Sigmoid colon (tissue), 7 donors: Measurements from ENCODE around the gene ZCCHC14. TPM values are rescaled to one million over a fixed set of nuclear protein-coding genes. Genes with fewer than 3 reads are reported as not detected.

ENCODE experiments used
- DNase-seq: peaks from one replicate; pipeline ENCODE4 v3.0.0-alpha.2; 2019
- H3K27ac ChIP-seq, 4 donors: fragments of 200-600 bp; sonication (generic); one replicate each; pipeline ENCODE4 v1.5.1; 2016 to 2019; ENCODE audit warnings: mild to moderate bottlenecking in 1 of 4
- H3K27me3 ChIP-seq, 3 donors: fragments of 200-600 bp; sonication (generic); one replicate each; pipeline ENCODE4 v1.5.1; 2019; ENCODE audit warnings: mild to moderate bottlenecking in 1 of 3
- H3K36me3 ChIP-seq, 4 donors: fragments of 200-600 bp; sonication (generic); one replicate each; pipeline ENCODE4 v1.5.1; 2016 to 2019
- H3K4me1 ChIP-seq, 4 donors: fragments of 200-600 bp; sonication (generic); one replicate each; pipeline ENCODE4 v1.5.1; 2017 to 2019
- H3K4me3 ChIP-seq, 4 donors: fragments of 200-600 bp; sonication (generic); one replicate each; pipeline ENCODE4 v1.5.1; 2017 to 2019; ENCODE audit warnings: mild to moderate bottlenecking in 2 of 4, moderate library complexity in 1 of 4
- H3K9me3 ChIP-seq, 4 donors: fragments of 200-600 bp in 3 of 4; sonication (generic) in 3 of 4; one replicate each; pipeline versions ENCODE4 v1.5.1 to v1.6.1; 2013 to 2019
- CTCF ChIP-seq, 4 experiments: fragments of 450-650 bp in 3 of 4; fragments of 200-600 bp in 1 of 4; IDR thresholded peaks; one replicate each; pipeline ENCODE4 v1.5.1; 2016 to 2019; ENCODE audit warnings: antibody characterized with exemption in 4 of 4, mild to moderate bottlenecking in 3 of 4, moderate library complexity in 2 of 4
- EP300 ChIP-seq, 4 donors: sonication (generic); formaldehyde crosslinking; IDR thresholded peaks; one replicate each; pipeline ENCODE4 v1.6.1; 2017; ENCODE audit warnings: antibody characterized with exemption in 4 of 4
- POLR2A ChIP-seq, 2 donors: fragments of 450-650 bp; IDR thresholded peaks; one replicate each; pipeline ENCODE4 v1.6.1; 2016; ENCODE audit warnings: antibody characterized with exemption in 2 of 2, mild to moderate bottlenecking in 2 of 2, moderate library complexity in 2 of 2
- POLR2AphosphoS5 ChIP-seq, 4 donors: sonication (generic); formaldehyde crosslinking; IDR thresholded peaks; one replicate each; pipeline ENCODE4 v1.6.1; 2017; ENCODE audit warnings: antibody characterized with exemption in 4 of 4
- WGBS, 2 donors: extraction: QIAGEN DNeasy Blood & Tissue Kit; methylation state at CpG; one replicate each; pipeline ENCODE4 v1.1.7; 2013; 5-methylcytosine and 5-hydroxymethylcytosine counted together
- intact Hi-C: fragments of 100-400 bp; cut with DNase I; formaldehyde crosslinking; loops from one replicate; pipeline ENCODE4 v1.15.1; 2023
- polyA plus RNA-seq, 3 donors: library from polyadenylated mRNA; stranded (reverse); fragments of 200-250 nt; gene quantifications; one replicate each; pipeline ENCODE4 v1.2.3, GENCODE V29; 2013
- total RNA-seq, 4 donors: library from RNA; depleted of rRNA; stranded (reverse); fragments of >200 nt; gene quantifications; one replicate each; pipeline ENCODE4 v1.1.0, GENCODE V29; 2016
- donor health status: healthy with polysubstance abuse.
- donor health status: Bipolar disorder and iron deficiency.
- donor health status: healthy.

The ZCCHC14 gene
- total and polyA plus RNA-seq, 7 donors = 6.0 to 23.8 (median 11.8) TPM

- Histone ChIP-seq H3K27ac (no peak overlapping the region), H3K36me3 (no peaks in the 10 kb centered on the region), H3K9me3 (no peaks in the 10 kb centered on the region), H3K4me3 (no peak overlapping the region), H3K4me1 (peaks cover 0 to 62% (median 41%) of the 10 kb centered on the region in 4 donors), H3K27me3 (no peaks in the 10 kb centered on the region)
- TF ChIP-seq CTCF (IDR thresholded peaks at IDR 0.05) (no peak), EP300 (IDR thresholded peaks at IDR 0.05) (no peak), POLR2A (IDR thresholded peaks at IDR 0.05) (no peak)
- WGBS, 2 donors = 87 to 89% methylated on average over 22 of the region's 22 CpGs
- intact Hi-C loops = no loop called here
- DNase-seq = no peak
Observed at GRCh38 chr16:87472142-87472778, 20.6 kb downstream of the ZCCHC14 start.

GRCh38 chr16:87471278-87472141 is 21.3 kb downstream of the ZCCHC14 start:
- peaks cover 0 to 67% (median 48%) of the 10 kb centered on the region in 4 donors for H3K4me1 ChIP-seq
- no peaks in the 10 kb centered on the region for H3K27me3 ChIP-seq
- DNase-seq = no peak
- peak overlapping the region in 2 of 4 donors; percentile 17 to 39 for H3K27ac ChIP-seq
- TF ChIP-seq POLR2AphosphoS5 (IDR thresholded peaks at IDR 0.05) (no peak), EP300 (IDR thresholded peaks at IDR 0.05) (no peak)
- H3K36me3 ChIP-seq = no peaks in the 10 kb centered on the region
- H3K9me3 ChIP-seq = no peaks in the 10 kb centered on the region
- intact Hi-C loops = no loop called here
- WGBS, 2 donors = 22 to 68% methylated on average over 13 of the region's 13 CpGs
- no peak overlapping the region for H3K4me3 ChIP-seq

GRCh38 chr16:87470332-87470731 is 22.5 kb downstream of the ZCCHC14 start:
- DNase-seq = no peak
- Histone ChIP-seq H3K4me3 (no peak overlapping the region), H3K27ac (no peak overlapping the region), H3K9me3 (no peaks in the 10 kb centered on the region), H3K27me3 (no peaks in the 10 kb centered on the region), H3K36me3 (no peaks in the 10 kb centered on the region), H3K4me1 (peaks cover 0 to 68% (median 50%) of the 10 kb centered on the region in 4 donors)
- TF ChIP-seq EP300 (IDR thresholded peaks at IDR 0.05) = no peak
- no peak for TF ChIP-seq POLR2A (IDR thresholded peaks at IDR 0.05)
- TF ChIP-seq CTCF (IDR thresholded peaks at IDR 0.05) = no peak
- TF ChIP-seq POLR2AphosphoS5 (IDR thresholded peaks at IDR 0.05) = no peak
- 69 to 71% methylated on average over 3 of the region's 3 CpGs for WGBS, 2 donors
- intact Hi-C loops = no loop called here

GRCh38 chr16:87469169-87469568 is 23.7 kb downstream of the ZCCHC14 start:
- Histone ChIP-seq H3K27ac (no peak overlapping the region), H3K9me3 (no peaks in the 10 kb centered on the region), H3K27me3 (no peaks in the 10 kb centered on the region), H3K4me1 (peaks cover 0 to 68% (median 52%) of the 10 kb centered on the region in 4 donors), H3K36me3 (no peaks in the 10 kb centered on the region), H3K4me3 (no peak overlapping the region)
- intact Hi-C loops = no loop called here
- WGBS, 2 donors = 87% methylated on average over 11 of the region's 11 CpGs
- TF ChIP-seq POLR2AphosphoS5 (IDR thresholded peaks at IDR 0.05) = no peak
- no peak for TF ChIP-seq EP300 (IDR thresholded peaks at IDR 0.05)
- TF ChIP-seq CTCF (IDR thresholded peaks at IDR 0.05) = no peak
- no peak for TF ChIP-seq POLR2A (IDR thresholded peaks at IDR 0.05)
- DNase-seq = no peak

- H3K27me3 ChIP-seq = no peaks in the 10 kb centered on the region
- no peak for DNase-seq
- H3K4me1 ChIP-seq = peaks cover 0 to 71% (median 58%) of the 10 kb centered on the region in 4 donors
- WGBS, 2 donors = 71 to 80% methylated on average over 8 of the region's 8 CpGs
- H3K4me3 ChIP-seq = no peak overlapping the region
- H3K36me3 ChIP-seq = no peaks in the 10 kb centered on the region
- H3K9me3 ChIP-seq = no peaks in the 10 kb centered on the region
- no peak overlapping the region for H3K27ac ChIP-seq
- no peak for TF ChIP-seq CTCF (IDR thresholded peaks at IDR 0.05)
- TF ChIP-seq EP300 (IDR thresholded peaks at IDR 0.05) = no peak
- TF ChIP-seq POLR2A (IDR thresholded peaks at IDR 0.05) = no peak
- no peak for TF ChIP-seq POLR2AphosphoS5 (IDR thresholded peaks at IDR 0.05)
- intact Hi-C loops = no loop called here
Observed at GRCh38 chr16:87468550-87468949, 24.3 kb downstream of the ZCCHC14 start.
